Epidermal melanocyte (primary cell): ENCODE data around the gene SLC49A3.
"Not testable (repeated sequence)": the region's sequence is repeated elsewhere in the genome, so short reads cannot be mapped to it uniquely, and the experiment has no call there.

ENCODE experiments used
- DNase-seq: peaks from one replicate; pipeline ENCODE4 v3.0.0; 2011; ENCODE audit warnings: low spot score; ENCODE audit not compliant: insufficient read length

SLC49A3 gene

GRCh38 chr4:688854-689681 lies at the start of gene SLC49A3:
SLC49A3 (minus strand) TSS chr4:689151; CDS start chr4:689127, 24 bp downstream.
- DNase-seq = no peak

- DNase-seq = not testable (repeated sequence)
These were observed 47.6 kb upstream of the SLC49A3 start for GRCh38 chr4:736561-736960.

GRCh38 chr4:735583-735982 lies 46.6 kb upstream of the SLC49A3 start:
- DNase-seq = no peak

- DNase-seq = no peak
These were observed 46.0 kb upstream of the SLC49A3 start for GRCh38 chr4:734951-735350.

- DNase-seq = no peak
These were observed 45.1 kb upstream of the SLC49A3 start for GRCh38 chr4:734075-734474.

GRCh38 chr4:733631-733980 lies 44.7 kb upstream of the SLC49A3 start:
- no peak for DNase-seq

- no peak for DNase-seq
These were observed 44.1 kb upstream of the SLC49A3 start for GRCh38 chr4:732911-733630.

- DNase-seq = no peak
These were observed 43.5 kb upstream of the SLC49A3 start for GRCh38 chr4:732486-732885.

- DNase-seq = not testable (repeated sequence)
These were observed 43.0 kb upstream of the SLC49A3 start for GRCh38 chr4:731954-732353.

- DNase-seq = not testable (repeated sequence)
These were observed 42.3 kb upstream of the SLC49A3 start for GRCh38 chr4:730946-731904.

GRCh38 chr4:730511-730910 lies 41.6 kb upstream of the SLC49A3 start:
- DNase-seq = no peak

GRCh38 chr4:729336-730315 lies 40.7 kb upstream of the SLC49A3 start:
- DNase-seq = no peak

- DNase-seq = no peak
These were observed 38.6 kb upstream of the SLC49A3 start for GRCh38 chr4:727576-727975.

GRCh38 chr4:726838-727237 lies 37.9 kb upstream of the SLC49A3 start:
- no peak for DNase-seq

GRCh38 chr4:726235-726787 lies 37.4 kb upstream of the SLC49A3 start:
- DNase-seq = peak; percentile 78

GRCh38 chr4:725391-726234 lies 36.7 kb upstream of the SLC49A3 start:
- DNase-seq = no peak

- DNase-seq = no peak
These were observed 35.0 kb upstream of the SLC49A3 start for GRCh38 chr4:723751-724530.

GRCh38 chr4:722851-723360 lies 34.0 kb upstream of the SLC49A3 start:
- no peak for DNase-seq
